ENCODE data around the gene BICDL2.

Gene BICDL2

GRCh38 chr16:3042376-3042775, 5.6 kb upstream of the BICDL2 start:
- Histone ChIP-seq H3K4me3 (ENCODE audit: low read depth, low read length) (no peak overlapping the region), H3K4me1 (ENCODE audit: control insufficient read depth, insufficient read depth, low read length) (no peaks in the 10 kb centered on the region), H3K9me3 (ENCODE audit: control insufficient read depth, insufficient read depth, low read depth, low read length) (no peaks in the 10 kb centered on the region), H3K36me3 (ENCODE audit: control insufficient read depth in 2 of 2, insufficient read depth in 1 of 2, low read length in 2 of 2) (no peaks in the 10 kb centered on the region), H3K27ac (ENCODE audit: extremely low read depth, low read depth, low read length) (no peak overlapping the region)
- CTCF ChIA-PET = interaction anchor here (7.2 kb wide), 1 partner anchor 13 kb away, joined by 87 read pairs; no protein-coding TSS in a partner anchor
- POLR2A ChIA-PET = interaction anchor here (0.6 to 2.2 kb wide), 5 partner anchors 9 to 1727 kb away, joined by 3 to 9 read pairs (median 3); no protein-coding TSS in a partner anchor
- TF ChIP-seq ZNF639 (tag by site-specific recombination; IDR thresholded peaks at IDR 0.05) (no peak), GLIS1 (tag by site-specific recombination; IDR thresholded peaks at IDR 0.05) (0 out of 2 replicates have a peak, but pooled peaks have one; percentile 32), OVOL3 (tag by site-specific recombination; IDR thresholded peaks at IDR 0.05) (no peak), INSM2 (tag by site-specific recombination; IDR thresholded peaks at IDR 0.05) (no peak)

- H3K9me3 ChIP-seq (ENCODE audit: control insufficient read depth, insufficient read depth, low read depth, low read length) = no peaks in the 10 kb centered on the region
- no peak overlapping the region for H3K27ac ChIP-seq (ENCODE audit: extremely low read depth, low read depth, low read length)
- TF ChIP-seq ZNF140 (tag by site-specific recombination; IDR thresholded peaks at IDR 0.05) (0 out of 2 replicates have a peak, but pooled peaks have one; percentile 20), ZNF692 (tag by site-specific recombination; IDR thresholded peaks at IDR 0.05) (peak; percentile 51; the same call in 1 of the 2 replicates), ZNF155 (tag by site-specific recombination; IDR thresholded peaks at IDR 0.05) (no peak), ZNF280D (tag by site-specific recombination; IDR thresholded peaks at IDR 0.05) (no peak), GFI1B (tag by site-specific recombination; IDR thresholded peaks at IDR 0.05) (no peak), ZSCAN18 (tag by site-specific recombination; IDR thresholded peaks at IDR 0.05) (no peak), ZFP69B (tag by site-specific recombination; IDR thresholded peaks at IDR 0.05) (0 out of 2 replicates have a peak, but pooled peaks have one; percentile 50), EGR2 (tag by site-specific recombination; IDR thresholded peaks at IDR 0.05; ENCODE audit: low read depth) (0 out of 2 replicates have a peak, but pooled peaks have one; percentile 13), ZFHX2 (tag by site-specific recombination; conservative IDR thresholded peaks at IDR 0.05) (peak; percentile 39; the same call in 1 of the 2 replicates)
- no peaks in the 10 kb centered on the region for H3K36me3 ChIP-seq (ENCODE audit: control insufficient read depth in 2 of 2, insufficient read depth in 1 of 2, low read length in 2 of 2)
- H3K4me3 ChIP-seq (ENCODE audit: low read depth, low read length) = no peak overlapping the region
- CTCF ChIA-PET = interaction anchor here (0.6 to 7.2 kb wide), 4 partner anchors 9 to 91 kb away, joined by 3 to 87 read pairs (median 6); no protein-coding TSS in a partner anchor
- H3K4me1 ChIP-seq (ENCODE audit: control insufficient read depth, insufficient read depth, low read length) = no peaks in the 10 kb centered on the region
- POLR2A ChIA-PET = interaction anchor here (0.8 to 3.0 kb wide), 3 partner anchors 10 to 94 kb away, joined by 3 to 10 read pairs (median 4); partner anchors contain the start of gene TNFRSF12A
Observed at GRCh38 chr16:3038896-3039295, 2.2 kb upstream of the BICDL2 start.

Measured in HEK293 (cell line).